ENCODE results near the gene AGFG1. TPM values are rescaled to one million over a fixed set of nuclear protein-coding genes. Genes with fewer than 3 reads are reported as not detected.

AGFG1 gene
- total and polyA plus RNA-seq, 9 donors, result 21.3 to 78.9 (median 49.9) TPM

DNA sequence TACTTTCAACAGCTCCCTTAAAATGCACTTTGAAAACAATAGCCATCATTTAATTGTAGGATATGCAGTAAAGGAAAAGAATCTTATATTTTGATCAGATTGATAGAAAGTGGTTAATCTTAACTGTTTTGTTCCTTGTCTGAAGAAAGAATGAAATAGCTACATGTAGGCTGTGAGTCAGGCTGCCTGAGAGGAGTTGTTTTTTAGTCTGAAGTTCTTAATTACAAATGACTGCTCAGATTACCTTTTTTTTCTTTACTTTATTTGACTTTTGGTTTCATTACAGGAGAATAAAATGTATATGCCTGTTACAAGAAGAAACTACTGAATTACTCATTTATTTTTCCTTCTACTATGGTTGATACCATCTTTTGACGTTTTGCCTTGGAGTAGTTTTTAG, 56.8 kb downstream of the AGFG1 start:
- no peak overlapping the region for H3K4me3 ChIP-seq
- TF ChIP-seq, protein P1, sequence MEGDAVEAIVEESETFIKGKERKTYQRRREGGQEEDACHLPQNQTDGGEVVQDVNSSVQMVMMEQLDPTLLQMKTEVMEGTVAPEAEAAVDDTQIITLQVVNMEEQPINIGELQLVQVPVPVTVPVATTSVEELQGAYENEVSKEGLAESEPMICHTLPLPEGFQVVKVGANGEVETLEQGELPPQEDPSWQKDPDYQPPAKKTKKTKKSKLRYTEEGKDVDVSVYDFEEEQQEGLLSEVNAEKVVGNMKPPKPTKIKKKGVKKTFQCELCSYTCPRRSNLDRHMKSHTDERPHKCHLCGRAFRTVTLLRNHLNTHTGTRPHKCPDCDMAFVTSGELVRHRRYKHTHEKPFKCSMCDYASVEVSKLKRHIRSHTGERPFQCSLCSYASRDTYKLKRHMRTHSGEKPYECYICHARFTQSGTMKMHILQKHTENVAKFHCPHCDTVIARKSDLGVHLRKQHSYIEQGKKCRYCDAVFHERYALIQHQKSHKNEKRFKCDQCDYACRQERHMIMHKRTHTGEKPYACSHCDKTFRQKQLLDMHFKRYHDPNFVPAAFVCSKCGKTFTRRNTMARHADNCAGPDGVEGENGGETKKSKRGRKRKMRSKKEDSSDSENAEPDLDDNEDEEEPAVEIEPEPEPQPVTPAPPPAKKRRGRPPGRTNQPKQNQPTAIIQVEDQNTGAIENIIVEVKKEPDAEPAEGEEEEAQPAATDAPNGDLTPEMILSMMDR (IDR thresholded peaks at IDR 0.05), result no peak
- TF ChIP-seq POLR2A (IDR thresholded peaks at IDR 0.05) (no peak), EP300 (IDR thresholded peaks at IDR 0.05) (no peak)
- 42 to 52% (median 42%) methylated on average over 1 of the region's 1 CpG for WGBS, 3 donors
- no peak for DNase-seq
- H3K36me3 ChIP-seq, result no peaks in the 10 kb centered on the region
- no peaks in the 10 kb centered on the region for H3K27me3 ChIP-seq
- no peaks in the 10 kb centered on the region for H3K9me3 ChIP-seq
- H3K27ac ChIP-seq, result no peak overlapping the region
- no peaks in the 10 kb centered on the region for H3K4me1 ChIP-seq (ENCODE audit: insufficient read depth)
- intact Hi-C loops (cut with DNase I), result no loop called here

DNA sequence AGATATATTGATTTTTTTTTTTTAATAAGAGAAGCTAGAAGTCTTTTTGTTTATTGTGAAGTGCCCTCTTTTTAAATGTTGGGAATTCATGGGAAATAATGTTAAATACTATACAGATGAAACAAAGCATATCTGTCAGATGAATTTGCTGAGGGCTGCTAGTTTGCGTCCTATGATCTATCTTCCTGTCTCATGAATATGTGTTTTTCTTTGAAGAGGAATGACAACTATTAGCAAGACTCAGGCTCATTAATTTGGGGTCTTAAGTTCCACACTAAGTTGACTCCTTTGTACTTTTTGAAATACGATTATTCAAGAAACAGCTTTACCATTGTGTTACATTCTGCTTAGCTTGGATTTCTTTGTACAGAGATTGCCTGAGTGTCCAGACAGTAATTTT, 57.9 kb downstream of the AGFG1 start:
- Histone ChIP-seq H3K27ac (no peak overlapping the region), H3K4me3 (no peak overlapping the region), H3K4me1 (ENCODE audit: insufficient read depth) (no peaks in the 10 kb centered on the region), H3K9me3 (no peaks in the 10 kb centered on the region), H3K27me3 (no peaks in the 10 kb centered on the region), H3K36me3 (no peaks in the 10 kb centered on the region)
- intact Hi-C loops (cut with DNase I), result no loop called here
- TF ChIP-seq POLR2A (IDR thresholded peaks at IDR 0.05), result no peak
- TF ChIP-seq EP300 (IDR thresholded peaks at IDR 0.05), result no peak
- TF ChIP-seq, protein P1 (IDR thresholded peaks at IDR 0.05), result no peak
- WGBS, 3 donors, result 91 to 96% (median 95%) methylated on average over 2 of the region's 2 CpGs
- no peak for DNase-seq

DNA sequence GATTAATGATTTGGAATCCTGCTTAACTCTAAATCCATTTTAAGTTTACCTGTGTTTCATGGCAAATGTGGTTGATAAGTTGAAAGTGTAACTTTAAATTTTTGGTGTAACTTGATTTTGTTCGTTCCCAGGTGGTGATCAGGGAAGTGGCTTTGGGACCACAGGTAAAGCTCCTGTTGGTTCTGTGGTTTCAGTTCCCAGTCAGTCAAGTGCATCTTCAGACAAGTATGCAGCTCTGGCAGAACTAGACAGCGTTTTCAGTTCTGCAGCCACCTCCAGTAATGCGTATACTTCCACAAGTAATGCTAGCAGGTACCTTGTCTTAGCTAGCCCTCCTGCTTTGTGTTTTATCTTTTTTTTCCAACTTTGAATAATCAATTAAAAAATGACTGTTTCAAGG, 62.8 kb downstream of the AGFG1 start:
- Histone ChIP-seq H3K27me3 (no peaks in the 10 kb centered on the region), H3K36me3 (no peaks in the 10 kb centered on the region), H3K4me1 (ENCODE audit: insufficient read depth) (no peaks in the 10 kb centered on the region), H3K9me3 (no peaks in the 10 kb centered on the region), H3K4me3 (no peak overlapping the region), H3K27ac (no peak overlapping the region)
- no peak for DNase-seq
- intact Hi-C loops (cut with DNase I), result no loop called here
- WGBS, 3 donors, result 86 to 91% (median 90%) methylated on average over 3 of the region's 3 CpGs
- TF ChIP-seq POLR2A (IDR thresholded peaks at IDR 0.05) (no peak), EP300 (IDR thresholded peaks at IDR 0.05) (no peak)
- TF ChIP-seq, protein P1 (IDR thresholded peaks at IDR 0.05), result no peak

DNA sequence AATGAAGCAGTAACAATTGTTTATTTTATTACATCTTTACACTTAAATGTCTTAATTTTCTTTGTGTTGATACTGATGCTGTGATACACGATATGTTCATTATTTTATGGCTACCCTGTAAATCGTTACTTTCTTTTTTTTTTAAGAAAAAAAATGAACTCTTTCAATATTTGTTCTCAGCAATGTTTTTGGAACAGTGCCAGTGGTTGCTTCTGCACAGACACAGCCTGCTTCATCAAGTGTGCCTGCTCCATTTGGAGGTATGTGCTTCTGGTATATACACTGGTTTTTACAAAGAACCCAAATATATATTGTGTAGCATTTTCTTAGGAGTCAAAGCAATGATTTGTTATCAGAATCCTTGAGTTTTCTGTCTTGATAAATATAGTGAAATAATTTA, 64.5 kb downstream of the AGFG1 start:
- Histone ChIP-seq H3K36me3 (no peaks in the 10 kb centered on the region), H3K9me3 (peaks cover 0 to 2% of the 10 kb centered on the region in 2 donors), H3K27me3 (no peaks in the 10 kb centered on the region), H3K4me3 (no peak overlapping the region), H3K27ac (no peak overlapping the region), H3K4me1 (ENCODE audit: insufficient read depth) (no peaks in the 10 kb centered on the region)
- no peak for DNase-seq
- WGBS, 3 donors, result 38 to 47% (median 45%) methylated on average over 2 of the region's 2 CpGs
- intact Hi-C loops (cut with DNase I), result no loop called here
- TF ChIP-seq EP300 (IDR thresholded peaks at IDR 0.05) (no peak), POLR2A (IDR thresholded peaks at IDR 0.05) (no peak)
- TF ChIP-seq, protein P1 (IDR thresholded peaks at IDR 0.05), result no peak
